Raji (cell line): ENCODE data around the gene PCYT2.

Experiments used
- POLR2A ChIP-seq: IDR thresholded peaks from 2 replicates; pipeline ENCODE4 v1.6.1; 2011; ENCODE audit warnings: low read depth, low read length, control low read depth; ENCODE audit not compliant: insufficient read depth

PCYT2 gene

DNA sequence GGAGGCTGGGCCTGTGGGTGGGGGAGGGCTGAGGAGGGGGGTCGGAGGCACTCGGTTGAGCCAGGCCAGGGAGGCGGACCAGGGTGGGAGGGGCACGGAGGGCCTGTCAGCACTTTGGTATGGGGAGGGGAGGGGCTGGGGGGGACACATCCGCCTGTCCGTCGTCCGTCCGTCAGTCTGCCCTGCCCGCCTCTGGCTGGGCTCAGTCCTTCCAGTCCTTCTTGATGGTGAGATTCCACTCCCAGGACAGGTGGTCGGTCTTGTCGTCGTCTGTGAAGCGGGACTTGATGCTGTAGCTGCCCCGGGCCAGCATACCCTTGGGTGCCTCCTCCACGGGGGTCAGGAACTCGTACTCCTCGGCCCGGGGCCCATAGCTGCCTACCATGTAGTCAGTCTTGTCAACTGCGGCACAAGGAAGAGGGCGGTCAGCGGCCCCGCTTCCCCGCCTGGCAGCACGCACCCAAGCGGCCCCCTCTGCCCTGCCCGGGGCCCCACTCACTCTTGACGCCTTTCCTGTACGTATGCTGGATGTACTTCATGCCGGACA lies 42.5 kb downstream of the PCYT2 start:
- no peak for TF ChIP-seq POLR2A

DNA sequence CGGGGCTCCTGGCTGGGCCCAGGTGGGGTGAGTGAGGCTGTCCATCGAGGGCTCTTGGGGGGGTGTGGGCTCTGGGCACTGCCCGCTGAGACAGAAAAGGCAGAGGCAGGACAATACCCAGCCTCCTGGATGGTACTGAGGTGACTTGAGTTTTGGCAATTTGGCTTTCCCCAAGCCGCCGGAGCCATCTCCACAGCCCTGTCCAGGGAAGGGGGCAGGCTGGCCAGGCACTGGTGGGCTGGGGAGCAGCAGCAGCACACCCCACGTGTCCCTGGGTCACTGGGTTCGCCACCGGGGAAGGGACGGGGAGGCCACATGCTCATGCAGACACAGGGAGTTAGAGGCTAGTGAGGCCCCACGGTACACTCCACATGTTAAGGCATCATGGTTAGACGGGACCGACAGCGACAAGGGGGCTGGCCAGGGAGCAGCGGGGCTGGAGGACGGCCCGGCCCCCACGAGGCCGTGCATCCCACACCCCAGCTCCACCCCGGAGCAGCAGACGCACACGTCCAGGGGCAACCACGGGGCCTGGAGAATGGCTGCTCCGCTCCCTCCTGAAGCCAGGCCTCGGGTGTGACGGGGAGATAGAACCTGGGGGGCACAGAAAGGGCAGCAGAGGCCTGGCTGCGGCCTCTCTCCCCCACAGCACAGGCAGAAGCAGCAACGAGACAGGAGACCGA lies 43.1 kb downstream of the PCYT2 start:
- TF ChIP-seq POLR2A, result peak; percentile 48; the same call in 1 of the 2 replicates

DNA sequence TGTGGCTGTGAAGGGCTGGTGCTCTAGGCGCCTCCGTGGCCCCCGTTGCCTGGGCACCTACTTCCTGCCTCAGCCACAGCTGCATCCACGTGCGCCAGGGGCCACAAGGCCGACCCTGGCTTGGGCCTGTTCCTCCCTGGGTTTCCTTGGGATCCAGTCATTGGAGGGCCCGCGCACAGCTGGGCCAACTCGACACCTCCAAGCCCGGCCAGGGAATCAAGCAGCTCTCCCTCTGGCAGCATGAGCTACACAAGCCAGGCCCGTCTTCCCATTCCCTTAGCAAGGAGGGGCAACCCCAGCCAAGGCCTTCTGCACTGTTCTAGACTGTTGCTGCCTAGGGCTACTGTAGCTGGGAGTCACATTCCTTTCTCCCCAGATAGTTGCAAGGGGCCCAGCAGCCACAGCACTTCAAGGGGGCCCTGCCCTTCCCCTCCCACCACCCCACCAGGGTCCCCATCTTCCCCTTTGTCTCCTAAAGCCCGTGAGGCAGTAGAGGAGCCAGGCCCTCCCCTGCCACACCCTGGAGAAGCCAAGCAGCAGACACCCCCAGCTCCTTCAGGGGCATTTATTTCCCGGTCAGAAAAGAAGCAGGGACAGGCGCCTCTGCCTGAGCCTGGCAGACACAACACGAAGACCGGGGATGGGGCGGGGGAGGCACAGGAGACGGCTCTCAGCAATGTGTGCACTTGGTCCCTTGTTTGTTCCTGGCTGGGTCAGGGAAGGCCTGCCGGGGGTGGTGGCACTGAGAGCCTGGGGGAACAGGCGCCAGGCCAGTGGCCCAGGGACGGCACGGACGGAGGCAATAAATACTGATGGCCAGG lies 43.8 kb downstream of the PCYT2 start:
- TF ChIP-seq POLR2A, result peak; percentile 71

DNA sequence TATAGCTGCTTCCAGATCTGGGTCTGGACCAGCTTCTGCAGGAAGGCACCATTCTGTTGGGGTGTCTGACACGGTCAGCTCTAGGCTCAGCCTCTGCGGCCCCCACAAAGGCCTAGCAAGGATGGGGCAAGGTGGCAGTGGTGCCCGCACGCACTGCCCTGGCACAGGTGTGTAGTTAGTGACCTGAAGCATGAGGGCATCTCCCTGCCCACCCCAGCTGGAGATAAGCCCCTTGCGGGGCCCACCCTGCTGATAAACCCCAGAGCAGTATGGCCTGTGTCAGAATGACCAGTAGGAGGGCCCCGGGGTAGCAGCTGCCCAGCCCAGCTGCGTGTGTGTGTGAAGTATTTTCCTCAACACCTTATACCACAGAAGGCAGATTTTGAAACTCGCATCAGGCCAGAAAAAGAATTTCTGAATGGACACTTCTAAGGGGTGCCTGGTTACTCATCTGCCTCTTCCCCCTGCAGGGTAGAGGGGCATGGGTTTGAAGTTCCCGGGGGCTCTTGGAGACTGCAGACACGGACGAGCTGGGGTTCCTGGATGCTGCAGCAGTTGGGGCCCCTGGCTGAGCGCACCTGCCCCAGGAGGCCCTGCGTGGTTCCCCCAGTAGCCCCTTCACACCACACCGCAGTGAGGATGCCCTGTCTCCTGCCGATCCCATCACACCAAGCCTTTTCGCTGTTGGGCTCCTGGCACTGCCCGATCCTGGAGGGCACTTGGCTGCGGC lies 44.6 kb downstream of the PCYT2 start:
- TF ChIP-seq POLR2A, result 0 out of 2 replicates have a peak, but pooled peaks have one; percentile 56

DNA sequence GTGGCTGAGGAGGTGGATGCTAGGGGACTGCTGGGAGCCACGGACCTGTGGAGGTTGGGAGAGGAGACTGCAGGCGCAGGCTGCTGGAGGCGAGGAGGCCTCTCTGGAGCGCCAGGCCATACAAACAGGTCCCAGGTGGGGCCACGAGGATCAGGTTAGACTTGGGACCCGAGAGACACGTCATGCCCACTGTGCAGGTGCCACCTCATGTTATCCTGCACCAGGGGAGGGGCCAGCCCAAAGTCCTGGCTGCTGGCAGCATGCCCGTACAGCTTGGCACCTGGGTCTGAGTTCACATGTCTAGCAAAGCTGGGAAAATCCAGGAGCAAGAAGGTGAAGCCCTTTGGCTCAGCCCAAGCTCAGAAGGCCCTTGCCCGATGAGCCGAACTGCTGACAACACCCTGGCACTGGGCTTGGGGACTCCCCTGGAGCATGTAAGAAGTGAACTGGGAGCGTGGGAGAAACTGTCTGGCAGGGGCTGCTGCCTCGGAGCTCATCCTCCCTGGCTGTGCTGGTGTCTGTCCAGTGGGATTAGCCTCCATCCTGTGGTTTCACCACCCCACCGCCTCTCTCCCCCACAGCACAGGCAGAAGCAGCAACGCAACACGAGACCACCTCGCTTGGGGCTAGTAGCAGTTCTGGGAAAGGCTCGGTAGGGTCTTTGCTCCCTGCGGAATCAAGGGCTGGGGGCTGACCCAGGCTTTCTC lies 45.3 kb downstream of the PCYT2 start:
- TF ChIP-seq POLR2A, result no peak

DNA sequence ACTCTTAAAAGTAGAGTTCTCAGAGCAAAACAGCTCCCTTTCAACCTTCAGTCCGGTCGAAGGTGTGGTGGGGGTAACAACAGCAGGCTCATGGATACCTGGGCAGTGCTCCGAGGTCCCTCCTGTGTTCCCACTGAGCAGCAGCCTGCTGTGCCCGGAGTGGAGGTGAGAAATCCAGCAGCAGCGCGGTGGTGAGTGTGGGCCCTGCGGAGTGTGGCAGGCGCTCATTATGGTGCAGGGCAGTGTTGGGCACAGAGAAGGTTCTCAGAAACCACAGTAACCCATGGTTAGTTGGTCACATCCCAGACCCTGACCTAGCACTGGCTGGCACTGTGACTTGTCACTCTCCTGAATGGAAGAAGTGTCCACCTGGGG lies 45.9 kb downstream of the PCYT2 start:
- TF ChIP-seq POLR2A, result no peak

DNA sequence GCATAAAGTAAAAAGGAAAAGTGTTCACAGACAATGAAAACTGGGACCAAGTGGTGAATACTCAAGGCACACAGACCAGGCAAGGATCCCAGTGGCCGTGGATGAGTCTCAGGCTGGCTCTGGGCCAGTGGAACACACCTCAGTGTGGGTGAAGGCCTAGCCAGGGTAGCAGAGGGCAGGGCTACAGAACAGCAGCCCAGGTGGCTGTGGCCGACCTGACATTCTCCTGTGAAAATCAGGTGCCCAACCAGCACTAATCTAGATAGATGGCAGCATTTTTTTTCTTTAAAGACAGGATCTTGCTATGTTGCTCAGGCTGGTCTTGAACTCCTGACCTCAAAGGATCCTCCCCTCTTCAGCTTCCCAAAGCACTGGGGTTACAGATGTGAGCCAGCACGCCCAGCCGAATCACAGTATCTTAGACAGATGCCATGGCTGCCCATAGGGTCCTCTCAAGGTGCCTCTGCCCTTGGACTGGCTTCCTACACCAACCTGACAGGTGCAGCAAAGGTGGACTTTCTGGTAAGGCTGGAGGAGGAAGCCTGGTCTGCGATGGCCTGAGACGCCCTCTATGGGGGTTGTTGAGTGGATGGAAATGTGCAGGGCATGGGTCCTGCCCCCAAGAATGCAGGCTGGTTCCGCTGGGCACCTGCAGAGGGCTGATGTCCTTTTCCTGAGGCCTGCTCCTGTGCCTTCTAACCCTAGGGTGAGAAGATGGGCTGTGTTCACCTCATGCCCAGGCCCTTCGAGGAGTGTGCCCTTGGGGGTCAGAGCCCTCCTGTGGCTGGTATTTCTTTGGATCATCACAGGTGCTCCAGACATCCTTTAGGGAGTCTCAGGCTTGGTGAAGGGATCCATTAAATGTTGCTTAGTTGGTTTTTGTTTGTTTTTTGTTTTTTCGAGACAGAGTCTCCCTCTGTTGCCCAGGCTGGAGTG lies 47.1 kb downstream of the PCYT2 start:
- peak; percentile 26; the same call in 1 of the 2 replicates for TF ChIP-seq POLR2A

DNA sequence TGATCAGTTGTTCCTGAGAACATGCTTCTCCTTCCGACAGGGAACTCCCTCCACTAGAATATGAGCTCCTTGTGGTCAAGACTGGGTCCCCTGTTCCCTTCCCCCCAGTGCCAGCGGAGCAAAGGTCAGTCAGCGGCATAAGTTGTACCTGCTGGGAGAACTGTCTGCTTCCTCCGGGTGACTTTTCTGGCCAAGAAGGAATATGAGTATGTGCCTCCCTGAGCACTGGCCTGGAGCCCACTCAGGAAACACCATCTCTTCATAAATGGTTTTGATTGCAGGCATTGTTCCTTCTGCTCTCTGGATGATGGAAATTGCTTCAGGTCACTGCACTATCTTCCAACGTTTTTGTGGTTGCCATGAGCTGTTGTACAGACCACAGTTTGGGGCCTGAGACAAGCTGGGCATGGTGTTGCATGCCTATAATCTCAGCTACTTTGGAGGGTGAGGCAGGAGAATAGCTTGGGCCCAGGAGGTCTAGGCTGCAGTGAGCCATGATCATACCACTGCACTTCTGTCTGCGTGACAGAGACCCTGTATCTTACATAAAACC lies 48.0 kb downstream of the PCYT2 start:
- TF ChIP-seq POLR2A, result no peak

DNA sequence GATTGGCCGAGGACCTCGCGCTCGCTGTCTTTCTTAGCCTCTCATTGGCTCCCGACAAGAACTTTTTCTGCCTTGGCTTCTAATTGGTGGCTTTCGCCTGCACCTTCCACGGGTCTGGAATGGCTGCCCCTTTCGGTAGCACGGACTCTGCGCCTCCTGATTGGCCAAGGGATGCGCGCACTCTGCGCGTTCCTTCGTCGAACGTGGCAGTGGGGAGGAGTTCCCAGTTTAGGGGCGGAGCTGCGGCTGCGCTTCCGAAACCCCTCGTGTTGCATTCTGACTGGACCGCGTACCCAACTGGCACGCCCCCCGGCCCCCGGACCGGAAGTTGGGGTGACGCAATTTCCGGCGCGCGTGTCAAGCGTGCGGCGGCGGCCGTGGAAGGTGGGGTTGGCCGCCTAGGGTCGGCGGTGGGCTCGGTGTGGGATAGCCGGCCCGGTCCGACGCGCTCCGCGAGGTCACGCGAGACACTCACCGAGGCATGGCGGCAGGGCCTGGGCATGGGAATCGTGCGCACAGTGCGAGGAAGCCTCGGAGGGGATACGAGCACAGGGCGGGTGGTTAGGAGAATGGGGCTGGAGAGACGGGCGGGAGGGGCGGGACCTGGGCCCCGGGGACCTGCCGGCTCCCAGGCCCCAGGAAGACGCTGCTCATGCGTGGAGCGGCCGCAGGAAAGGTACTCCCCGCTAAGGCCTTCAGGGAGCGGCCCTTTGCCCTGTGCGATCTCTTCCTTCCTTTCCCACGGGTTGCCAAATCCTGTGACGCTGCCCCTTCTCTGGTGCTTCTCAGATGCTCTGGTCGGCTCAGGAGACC lies 50.2 kb downstream of the PCYT2 start:
- TF ChIP-seq POLR2A, result peak; percentile 94

DNA sequence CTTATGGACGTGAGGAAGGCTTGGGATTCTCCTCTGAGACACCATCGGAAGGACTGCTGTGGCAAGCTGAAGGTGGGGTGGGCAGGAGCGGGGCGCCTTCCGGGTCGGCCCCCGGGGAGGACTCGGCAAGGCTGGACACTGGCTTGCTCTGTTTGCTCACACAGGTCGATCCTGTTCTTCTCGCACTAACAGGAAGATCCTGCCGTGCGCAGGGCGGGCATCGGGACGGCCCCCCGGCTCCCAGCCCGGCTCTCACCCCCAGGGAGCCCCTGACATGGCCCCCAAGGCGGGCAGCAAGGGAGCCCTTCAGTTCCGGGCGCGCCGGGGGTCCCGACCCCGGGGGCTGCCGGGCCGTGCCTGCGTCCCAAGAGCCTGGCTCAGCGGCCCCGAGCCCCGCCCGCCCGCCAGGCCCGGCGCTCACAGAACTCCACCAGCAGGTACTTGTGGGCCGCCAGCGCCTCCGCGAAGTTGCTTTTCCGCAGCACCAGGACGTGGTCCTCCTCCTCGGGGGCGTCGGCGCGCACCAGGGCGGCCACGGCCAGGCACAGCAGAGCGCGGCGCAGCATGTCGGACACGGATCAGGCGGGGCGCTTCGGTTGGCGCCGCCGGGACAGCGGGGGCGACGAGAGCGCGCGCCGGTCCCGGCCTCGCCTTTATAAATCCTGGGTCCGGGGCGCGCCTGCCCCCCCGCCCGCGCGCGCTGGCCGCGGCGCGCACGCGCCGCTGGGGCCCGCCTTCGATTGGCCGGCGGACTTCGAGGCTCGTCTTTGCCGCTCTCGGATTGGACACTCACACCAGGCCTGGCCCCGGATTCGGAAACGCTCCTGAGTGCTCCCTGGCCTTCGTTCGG lies 51.1 kb downstream of the PCYT2 start, which contains the start of gene P4HB:
Gene P4HB (minus strand): TSS at position 630 of the 850 bp plus-strand sequence. CDS start 64 bp downstream, at position 566.
- peak; percentile 90 for TF ChIP-seq POLR2A

DNA sequence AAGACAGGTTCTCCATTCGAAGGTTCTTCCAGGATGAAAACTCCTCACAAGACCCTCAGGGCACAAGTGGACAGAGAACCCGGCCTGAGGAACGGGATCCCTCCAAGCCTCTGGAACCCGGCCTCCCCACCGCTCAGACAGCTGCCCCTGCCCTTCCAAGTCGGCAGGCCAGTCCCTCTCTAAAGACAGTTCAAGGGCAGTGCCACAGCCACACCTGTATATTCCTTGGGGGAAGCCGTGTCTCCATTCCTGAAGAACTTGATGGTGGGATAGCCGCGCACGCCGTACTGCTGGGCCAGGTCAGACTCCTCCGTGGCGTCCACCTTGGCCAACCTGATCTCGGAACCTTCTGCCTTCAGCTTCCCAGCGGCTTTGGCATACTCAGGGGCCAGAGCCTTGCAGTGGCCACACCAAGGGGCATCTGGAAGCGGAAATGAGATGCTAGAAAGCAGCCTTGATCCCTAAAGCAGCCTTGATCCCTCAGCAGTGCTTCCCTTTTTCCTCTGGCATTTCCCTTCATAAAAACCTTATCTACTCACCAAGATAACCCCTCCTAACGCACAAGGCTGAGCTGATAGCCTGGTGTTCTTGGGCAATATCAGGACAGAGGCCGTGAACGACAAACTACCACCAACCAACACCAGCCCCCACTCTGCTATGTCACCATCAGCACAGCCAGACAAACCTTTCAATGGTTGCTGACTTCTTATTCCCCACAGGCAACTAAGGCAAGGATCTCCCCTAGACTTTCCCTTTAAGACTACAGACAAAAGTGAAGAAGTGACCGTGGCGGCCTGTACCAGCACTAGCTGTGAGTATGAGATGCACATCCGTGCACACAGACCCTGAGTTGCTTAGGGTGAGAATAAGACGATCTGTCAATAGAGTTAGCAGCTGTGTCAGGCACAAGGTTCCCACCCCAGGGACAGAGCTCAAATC lies 52.0 kb downstream of the PCYT2 start:
- TF ChIP-seq POLR2A, result no peak
